ENCODE data around the gene DPM3. TPM values are rescaled to one million over a fixed set of nuclear protein-coding genes. Genes with fewer than 3 reads are reported as not detected.

The DPM3 gene
- total RNA-seq, 6 experiments from 2014 or later = 50.4 to 106 (median 60.4) TPM

DNA sequence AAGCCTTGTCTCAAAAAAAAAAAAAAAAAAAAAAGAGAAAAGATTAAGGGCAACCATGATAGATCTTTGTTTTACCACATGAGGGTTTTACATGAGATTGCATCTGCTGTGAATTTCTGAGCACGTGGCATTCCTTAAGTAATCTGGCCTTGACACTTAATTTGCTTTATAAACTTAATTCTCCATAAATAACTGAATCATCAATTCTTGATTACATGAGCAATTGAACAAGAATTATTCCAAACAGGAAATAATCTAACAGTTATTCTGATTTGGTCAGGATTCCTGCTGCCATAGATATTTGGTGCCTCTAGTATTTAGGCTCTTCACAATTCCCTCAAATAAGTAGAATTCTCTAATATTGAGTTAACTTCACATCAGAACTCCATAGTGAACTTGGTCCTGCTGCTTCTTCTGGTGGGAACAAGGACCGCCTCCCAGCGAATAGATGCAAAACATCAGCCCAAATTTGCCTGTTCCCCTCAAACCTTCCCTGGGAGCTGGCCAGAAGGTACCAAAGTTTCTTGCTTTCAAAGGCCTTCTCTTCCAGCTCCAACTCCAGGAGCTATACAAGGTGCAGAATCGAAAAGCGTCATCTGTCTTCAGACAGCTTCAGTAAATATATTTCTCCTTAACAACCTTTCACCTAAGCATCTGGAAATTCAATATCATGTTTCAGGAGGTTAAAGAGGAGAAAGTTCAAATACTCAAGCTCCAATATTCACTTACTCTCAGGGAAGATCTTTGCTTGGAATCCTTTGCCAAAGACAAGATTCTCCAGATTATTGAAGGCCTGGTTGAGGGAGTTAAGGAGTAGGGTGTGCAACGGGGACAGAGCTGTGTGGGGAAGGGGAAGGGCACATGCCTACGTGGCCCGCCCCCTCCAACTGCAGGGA lies 31.8 kb upstream of the DPM3 start:
- ATAC-seq = no peak
- Histone ChIP-seq H3K36me3 (peaks cover 0 to 10% (median 5%) of the 10 kb centered on the region in 4 donors), H3K4me3 (peak overlapping the region; percentile 73 to 94 (median 87)), H3K4me1 (peaks cover 0 to 7% (median 2%) of the 10 kb centered on the region in 4 donors), H3K27me3 (no peaks in the 10 kb centered on the region), H3K27ac (peak overlapping the region; percentile 73 to 87 (median 78)), H3K9me3 (no peaks in the 10 kb centered on the region)
- TF ChIP-seq, protein P1, sequence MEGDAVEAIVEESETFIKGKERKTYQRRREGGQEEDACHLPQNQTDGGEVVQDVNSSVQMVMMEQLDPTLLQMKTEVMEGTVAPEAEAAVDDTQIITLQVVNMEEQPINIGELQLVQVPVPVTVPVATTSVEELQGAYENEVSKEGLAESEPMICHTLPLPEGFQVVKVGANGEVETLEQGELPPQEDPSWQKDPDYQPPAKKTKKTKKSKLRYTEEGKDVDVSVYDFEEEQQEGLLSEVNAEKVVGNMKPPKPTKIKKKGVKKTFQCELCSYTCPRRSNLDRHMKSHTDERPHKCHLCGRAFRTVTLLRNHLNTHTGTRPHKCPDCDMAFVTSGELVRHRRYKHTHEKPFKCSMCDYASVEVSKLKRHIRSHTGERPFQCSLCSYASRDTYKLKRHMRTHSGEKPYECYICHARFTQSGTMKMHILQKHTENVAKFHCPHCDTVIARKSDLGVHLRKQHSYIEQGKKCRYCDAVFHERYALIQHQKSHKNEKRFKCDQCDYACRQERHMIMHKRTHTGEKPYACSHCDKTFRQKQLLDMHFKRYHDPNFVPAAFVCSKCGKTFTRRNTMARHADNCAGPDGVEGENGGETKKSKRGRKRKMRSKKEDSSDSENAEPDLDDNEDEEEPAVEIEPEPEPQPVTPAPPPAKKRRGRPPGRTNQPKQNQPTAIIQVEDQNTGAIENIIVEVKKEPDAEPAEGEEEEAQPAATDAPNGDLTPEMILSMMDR (IDR thresholded peaks at IDR 0.05) = no peak
- no peak for TF ChIP-seq POLR2A (IDR thresholded peaks at IDR 0.05)
- intact Hi-C loops (cut with DNase I) = no loop called here
- no peak for DNase-seq
- WGBS (ENCODE audit: insufficient coverage, low coverage, low lambda C conversion rate, missing lambda C conversion rate) = 38% methylated on average over 7 of the region's 8 CpGs

DNA sequence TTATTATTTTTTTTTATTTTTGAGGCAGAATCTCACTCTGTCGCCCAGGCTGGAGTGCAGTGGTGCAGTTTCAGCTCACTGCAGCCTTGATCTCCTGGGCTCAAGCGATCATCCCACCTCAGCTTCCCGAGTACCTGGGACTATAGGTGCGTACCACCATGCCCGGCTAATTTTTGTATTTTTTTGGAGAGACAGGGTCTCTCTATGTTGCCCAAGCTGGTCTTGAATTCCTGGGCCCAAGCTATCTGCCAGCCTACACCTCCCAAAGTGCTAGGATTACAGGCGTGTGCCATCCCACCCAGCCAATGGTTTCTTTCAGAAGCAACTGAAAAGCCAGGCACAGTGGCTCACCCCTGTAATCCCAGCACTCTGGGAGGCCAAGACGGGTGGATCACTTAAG lies 30.5 kb upstream of the DPM3 start:
- Histone ChIP-seq H3K9me3 (no peaks in the 10 kb centered on the region), H3K27ac (no peak overlapping the region), H3K27me3 (no peaks in the 10 kb centered on the region), H3K4me3 (no peak overlapping the region), H3K36me3 (peaks cover 0 to 10% (median 5%) of the 10 kb centered on the region in 4 donors), H3K4me1 (peaks cover 0 to 7% (median 2%) of the 10 kb centered on the region in 4 donors)
- DNase-seq = no peak
- no peak for TF ChIP-seq POLR2A (IDR thresholded peaks at IDR 0.05)
- TF ChIP-seq, protein P1 (IDR thresholded peaks at IDR 0.05) = no peak
- no peak for ATAC-seq
- WGBS (ENCODE audit: insufficient coverage, low coverage, low lambda C conversion rate, missing lambda C conversion rate) = 96% methylated on average over 7 of the region's 7 CpGs
- intact Hi-C loops (cut with DNase I) = no loop called here

DNA sequence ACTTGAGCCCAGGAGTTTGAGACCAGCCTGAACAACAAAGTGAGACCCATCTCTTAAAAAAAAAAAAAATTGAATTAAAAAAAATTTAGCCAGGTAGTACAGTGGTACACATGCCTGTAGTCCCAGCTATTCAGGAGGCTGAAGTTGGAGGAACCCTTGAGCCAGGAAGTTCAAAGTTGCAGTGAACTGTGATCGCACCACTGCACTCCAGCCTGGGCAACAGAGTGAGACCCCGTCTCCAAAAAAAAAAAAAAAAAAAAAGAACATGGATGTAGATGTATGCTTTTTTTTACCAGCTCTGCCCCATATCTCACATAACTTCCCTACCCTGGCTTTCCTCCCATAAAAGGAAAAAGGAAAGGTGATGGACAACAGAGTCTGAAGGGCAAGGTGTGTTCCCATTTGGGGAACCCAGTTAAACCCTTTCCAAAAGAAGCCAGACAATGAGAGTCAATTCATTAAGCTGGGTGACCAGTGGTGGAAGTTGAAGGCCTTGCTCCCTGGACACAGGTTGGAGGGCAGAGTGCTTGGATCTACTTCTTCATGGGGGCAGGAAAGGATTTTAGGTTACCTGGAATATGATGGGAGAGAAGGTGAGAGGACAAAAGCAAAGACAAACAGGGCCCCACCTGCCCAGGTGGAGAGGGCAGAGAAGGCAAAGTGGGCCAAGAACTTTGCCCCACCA lies 29.9 kb upstream of the DPM3 start:
- no peak for ATAC-seq
- Histone ChIP-seq H3K9me3 (no peaks in the 10 kb centered on the region), H3K4me1 (peaks cover 0 to 7% (median 2%) of the 10 kb centered on the region in 4 donors), H3K27me3 (no peaks in the 10 kb centered on the region), H3K27ac (no peak overlapping the region), H3K36me3 (peaks cover 0 to 10% (median 5%) of the 10 kb centered on the region in 4 donors), H3K4me3 (no peak overlapping the region)
- no peak for DNase-seq
- intact Hi-C loops (cut with DNase I) = no loop called here
- 100% methylated on average over 1 of the region's 2 CpGs for WGBS (ENCODE audit: insufficient coverage, low coverage, low lambda C conversion rate, missing lambda C conversion rate)
- TF ChIP-seq POLR2A (IDR thresholded peaks at IDR 0.05) = no peak
- TF ChIP-seq, protein P1 (IDR thresholded peaks at IDR 0.05) = no peak

DNA sequence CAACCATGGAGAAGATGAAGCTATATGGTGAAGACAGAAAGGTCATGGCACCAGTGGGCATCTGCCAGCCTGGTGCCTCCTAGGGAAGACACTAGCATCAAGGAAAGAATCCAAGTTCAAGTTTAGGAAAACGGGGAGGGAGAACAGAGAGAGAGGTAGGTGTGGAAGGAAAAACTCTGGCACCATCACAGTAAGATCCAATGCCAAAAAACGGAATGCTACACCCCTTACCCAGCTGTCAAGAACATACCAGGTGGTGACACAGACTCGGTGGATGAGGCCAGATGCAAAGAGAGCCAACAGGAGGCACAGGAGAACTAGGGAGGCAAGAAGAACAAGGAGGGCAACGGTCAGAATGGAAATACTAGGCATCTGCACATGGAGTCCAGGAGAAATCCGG lies 29.2 kb upstream of the DPM3 start:
- Histone ChIP-seq H3K27me3 (no peaks in the 10 kb centered on the region), H3K4me1 (peaks cover 0 to 7% (median 2%) of the 10 kb centered on the region in 4 donors), H3K36me3 (peaks cover 0 to 10% (median 5%) of the 10 kb centered on the region in 4 donors), H3K4me3 (no peak overlapping the region), H3K27ac (no peak overlapping the region), H3K9me3 (no peaks in the 10 kb centered on the region)
- intact Hi-C loops (cut with DNase I) = loop anchor here (5.0 kb wide), 1 partner anchor 77 kb away; no protein-coding TSS in a partner anchor
- 69% methylated on average over 5 of the region's 5 CpGs for WGBS (ENCODE audit: insufficient coverage, low coverage, low lambda C conversion rate, missing lambda C conversion rate)
- DNase-seq (no peak), ATAC-seq (no peak)
- no peak for TF ChIP-seq POLR2A (IDR thresholded peaks at IDR 0.05)
- TF ChIP-seq, protein P1 (IDR thresholded peaks at IDR 0.05) = no peak

All from right lobe of liver (tissue), 6 donors.